Mammary epithelial cell (primary cell): ENCODE results near the gene TBC1D16.

ENCODE experiments used
- EZH2 ChIP-seq: IDR thresholded peaks from 2 replicates; pipeline ENCODE4 v1.6.1; 2012; ENCODE audit warnings: low read length, inconsistent platforms, borderline replicate concordance
- TF ChIP-seq, protein P1 (sequence below), 2 donors: IDR thresholded peaks in 1 of 2; conservative IDR thresholded peaks in 1 of 2; 2 replicates each; pipeline ENCODE4 v1.5.1; 2011 to 2012; ENCODE audit warnings: inconsistent platforms in 2 of 2, low read length in 2 of 2, mild to moderate bottlenecking in 2 of 2, control low read depth in 1 of 2, low read depth in 1 of 2; ENCODE audit not compliant: insufficient read depth in 1 of 2; ENCODE audit errors: extremely low read depth in 1 of 2

GRCh38 chr17:80058311-80058955 lies 22.8 kb upstream of the TBC1D16 start:
- TF ChIP-seq EZH2: no peak
- TF ChIP-seq, protein P1, sequence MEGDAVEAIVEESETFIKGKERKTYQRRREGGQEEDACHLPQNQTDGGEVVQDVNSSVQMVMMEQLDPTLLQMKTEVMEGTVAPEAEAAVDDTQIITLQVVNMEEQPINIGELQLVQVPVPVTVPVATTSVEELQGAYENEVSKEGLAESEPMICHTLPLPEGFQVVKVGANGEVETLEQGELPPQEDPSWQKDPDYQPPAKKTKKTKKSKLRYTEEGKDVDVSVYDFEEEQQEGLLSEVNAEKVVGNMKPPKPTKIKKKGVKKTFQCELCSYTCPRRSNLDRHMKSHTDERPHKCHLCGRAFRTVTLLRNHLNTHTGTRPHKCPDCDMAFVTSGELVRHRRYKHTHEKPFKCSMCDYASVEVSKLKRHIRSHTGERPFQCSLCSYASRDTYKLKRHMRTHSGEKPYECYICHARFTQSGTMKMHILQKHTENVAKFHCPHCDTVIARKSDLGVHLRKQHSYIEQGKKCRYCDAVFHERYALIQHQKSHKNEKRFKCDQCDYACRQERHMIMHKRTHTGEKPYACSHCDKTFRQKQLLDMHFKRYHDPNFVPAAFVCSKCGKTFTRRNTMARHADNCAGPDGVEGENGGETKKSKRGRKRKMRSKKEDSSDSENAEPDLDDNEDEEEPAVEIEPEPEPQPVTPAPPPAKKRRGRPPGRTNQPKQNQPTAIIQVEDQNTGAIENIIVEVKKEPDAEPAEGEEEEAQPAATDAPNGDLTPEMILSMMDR (conservative IDR thresholded peaks at IDR 0.05 in 1 of 2, IDR thresholded peaks at IDR 0.05 in 1 of 2; ENCODE audit: extremely low read depth in 1 of 2, insufficient read depth in 1 of 2, low read depth in 1 of 2, low read length in 2 of 2): no peak
